HG02973 (cell line): ENCODE data around the gene SEBOX.

Experiments
- ATAC-seq: cut with Tn5 transposase; IDR thresholded peaks from one replicate; pipeline ENCODE4 v1.9.1; 2021; ENCODE audit warnings: moderate library complexity; ENCODE audit not compliant: unreplicated experiment

SEBOX gene

DNA sequence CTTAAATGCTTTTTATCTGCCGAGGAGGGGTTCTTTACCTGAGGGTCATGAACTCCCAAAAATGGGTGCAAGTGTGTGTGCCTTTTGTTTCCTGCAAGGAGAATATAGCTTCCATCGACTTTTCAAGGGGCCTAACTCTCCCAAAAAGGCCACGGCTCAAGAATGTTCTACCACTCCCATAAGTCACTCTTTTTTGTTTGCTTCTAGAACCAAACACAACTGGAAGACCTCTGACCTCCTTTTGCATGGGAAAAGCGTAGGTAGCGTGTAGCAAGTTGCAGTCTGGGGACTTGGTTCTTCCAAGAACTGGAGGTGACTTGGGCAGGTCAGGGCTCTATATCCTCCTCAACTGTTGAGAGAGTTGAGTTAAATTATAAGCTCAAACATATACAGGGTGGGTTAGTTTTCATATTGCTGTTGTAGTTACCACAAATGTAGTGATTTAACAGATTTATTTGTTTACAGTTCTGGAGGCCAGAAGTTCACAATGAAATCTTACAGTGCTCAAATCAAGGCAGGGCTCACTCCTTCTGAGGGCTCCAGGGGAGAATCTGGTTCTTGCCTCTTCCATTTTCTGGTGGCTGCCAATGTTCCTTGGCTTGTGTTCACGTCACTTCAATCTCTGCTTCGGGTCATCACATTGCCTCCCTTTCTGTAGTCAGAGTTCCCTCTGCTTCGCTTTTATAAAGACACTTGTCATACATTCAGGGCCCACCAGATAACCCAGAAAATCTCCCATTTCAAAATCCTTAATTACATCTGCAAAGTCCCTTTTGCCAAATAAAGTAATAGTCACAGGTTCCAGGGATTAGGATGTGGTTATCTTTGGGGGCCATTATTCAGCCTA lies 44.6 kb downstream of the SEBOX start:
- ATAC-seq: no peak

- no peak for ATAC-seq
These were observed 45.4 kb downstream of the SEBOX start for GRCh38 chr17:28319598-28319935.

DNA sequence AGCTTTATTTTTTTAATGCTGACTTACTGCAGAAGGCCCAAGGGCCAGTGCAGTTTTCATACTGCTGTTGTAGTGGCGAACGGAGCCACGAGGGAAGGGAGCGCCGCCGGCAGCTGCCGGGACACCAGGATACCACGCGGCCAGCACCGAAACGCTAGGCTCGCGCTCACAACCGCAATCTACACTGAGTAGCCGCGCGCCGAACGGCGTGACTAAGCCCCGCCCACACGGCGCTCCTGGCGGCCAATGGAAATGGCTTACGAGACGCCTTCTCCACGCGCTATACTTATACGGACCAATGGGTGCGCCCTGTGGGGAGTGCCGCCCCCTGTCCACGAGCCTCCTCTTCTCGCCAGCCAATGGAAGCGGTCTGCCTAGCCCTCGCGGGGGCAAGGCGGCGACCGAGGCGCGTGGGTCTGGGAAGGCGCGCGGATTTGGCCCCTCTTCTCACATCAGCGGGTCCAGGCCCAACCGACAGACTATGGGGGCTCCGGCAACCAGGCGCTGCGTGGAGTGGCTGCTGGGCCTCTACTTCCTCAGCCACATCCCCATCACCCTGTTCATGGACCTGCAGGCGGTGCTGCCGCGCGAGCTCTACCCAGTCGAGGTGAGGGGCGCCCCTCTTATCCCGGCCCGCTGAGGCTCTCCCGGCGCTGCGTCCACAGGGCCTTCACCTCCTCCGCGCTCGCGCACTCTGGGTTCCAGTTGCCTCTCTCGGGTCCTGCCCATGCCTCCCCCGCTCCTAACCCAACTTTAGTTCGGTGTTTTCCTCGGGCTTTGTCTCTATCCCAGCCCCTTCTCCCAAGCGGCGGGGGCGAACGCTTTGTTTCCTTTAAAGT lies 46.0 kb downstream of the SEBOX start, which contains the start of gene TMEM97:
Gene TMEM97, plus strand, starts transcription at position 442 of the 839 bp plus-strand sequence. Its CDS starts 40 bp downstream, at position 482.
- ATAC-seq: peak; percentile 85

GRCh38 chr17:28317966-28318758 lies 46.8 kb downstream of the SEBOX start:
- peak; percentile 13 for ATAC-seq

DNA sequence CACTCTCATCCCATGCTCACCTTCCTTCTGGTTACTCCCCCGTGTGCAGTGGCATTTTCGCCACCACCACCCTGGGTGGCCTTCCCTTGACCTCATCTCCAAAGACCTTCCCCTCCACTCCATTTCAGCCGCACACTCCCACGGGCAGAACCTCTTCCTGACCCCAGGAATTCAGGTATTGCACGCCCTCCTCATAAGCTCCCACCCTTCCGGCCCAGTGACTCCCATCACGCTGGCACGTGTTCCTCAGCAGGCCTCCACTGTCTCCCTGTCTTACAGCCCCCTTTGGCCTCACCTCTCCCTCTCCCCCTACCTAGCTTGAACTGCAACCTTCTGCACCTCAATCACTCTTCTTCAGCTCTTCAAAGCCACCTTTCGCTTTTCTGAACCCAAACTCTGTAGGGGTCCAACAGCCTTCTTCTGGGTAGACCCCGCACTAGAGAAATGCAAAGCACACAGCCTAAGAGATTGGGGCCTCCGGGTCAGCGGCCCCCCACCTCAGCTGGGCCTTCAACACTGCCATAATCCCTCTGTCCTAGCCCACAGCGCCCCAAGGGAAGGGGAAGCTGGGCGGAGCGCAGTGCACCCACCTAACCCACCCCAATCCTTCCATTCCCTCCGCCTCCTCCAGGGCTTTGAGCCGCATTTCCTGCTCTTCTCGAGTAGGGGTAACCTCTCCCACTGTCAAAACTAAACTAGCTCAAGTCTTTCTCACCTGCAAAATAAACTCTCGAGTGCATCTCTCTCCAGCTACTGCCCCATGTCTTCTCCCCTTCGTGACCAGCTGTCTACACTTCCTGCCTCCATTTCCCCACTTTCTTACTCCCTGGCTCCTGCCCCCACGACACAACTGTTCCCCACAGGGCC lies 47.7 kb downstream of the SEBOX start:
- no peak for ATAC-seq

DNA sequence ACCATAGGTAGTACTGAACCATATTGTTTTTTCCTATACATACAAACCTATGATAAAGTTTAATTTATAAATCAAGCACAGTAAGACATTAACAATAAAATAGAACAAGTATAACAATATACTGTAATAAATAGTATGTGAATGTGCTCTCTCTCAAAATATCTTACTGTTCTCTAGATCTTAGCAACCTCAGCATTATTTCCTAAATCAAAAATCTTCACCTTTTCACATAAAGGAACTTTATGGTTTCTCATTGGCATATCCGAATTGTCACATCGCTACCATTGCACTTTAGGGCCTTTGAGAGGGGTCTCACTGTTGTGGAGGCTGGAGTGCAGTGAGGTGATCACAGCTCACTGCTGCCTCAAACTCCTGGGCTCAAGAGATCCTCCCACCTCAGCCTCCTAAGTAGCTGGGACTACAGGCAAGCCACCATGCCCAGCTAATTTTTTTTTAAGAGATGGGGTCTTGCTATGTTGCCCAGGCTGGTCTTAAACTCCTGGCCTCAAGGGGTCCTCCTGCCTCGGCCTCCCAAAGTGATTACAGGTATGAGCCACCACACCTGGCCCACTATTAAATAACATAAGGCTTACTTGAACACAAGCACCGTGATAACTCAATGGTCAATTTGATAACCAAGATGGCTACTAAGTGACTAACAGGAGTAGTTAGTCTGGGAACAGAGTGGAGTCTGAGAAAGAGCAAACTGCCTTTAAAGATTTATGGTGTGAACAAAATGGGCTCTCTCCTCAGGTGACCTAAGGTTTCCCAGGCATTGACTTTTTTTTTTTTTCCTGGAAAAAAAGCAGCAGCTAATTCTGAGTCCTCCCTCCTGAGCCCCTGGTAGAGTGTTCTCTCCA lies 48.9 kb downstream of the SEBOX start:
- no peak for ATAC-seq

- ATAC-seq: no peak
These were observed 51.2 kb downstream of the SEBOX start for GRCh38 chr17:28313841-28314240.
